K562 (cell line): Measurements from ENCODE around the gene FAM136A. TPM values are rescaled to one million over a fixed set of nuclear protein-coding genes. Genes with fewer than 3 reads are reported as not detected.

Source experiments
- AFF1 ChIP-seq, 2 experiments: fragments of 450-650 bp; IDR thresholded peaks; 2 replicates each; pipeline ENCODE4 v1.6.1; 2018; ENCODE audit warnings: mild to moderate bottlenecking in 2 of 2, low read depth in 1 of 2; ENCODE audit not compliant: partially characterized antibody in 2 of 2
- BCL6 ChIP-seq: fragments of 250-450 bp; sonication (Bioruptor Pico); IDR thresholded peaks from 2 replicates; pipeline ENCODE4 v1.4.0; 2020
- CCAR2 ChIP-seq: fragments of 200-400 bp; formaldehyde crosslinking; IDR thresholded peaks from 2 replicates; pipeline ENCODE4 v1.6.1; 2017; ENCODE audit warnings: mild to moderate bottlenecking, low read depth, low read length
- EP400 ChIP-seq: fragments of 450-650 bp; IDR thresholded peaks from 2 replicates; pipeline ENCODE4 v1.6.1; 2017; ENCODE audit warnings: antibody characterized with exemption, mild to moderate bottlenecking, moderate library complexity
- FOXA3 ChIP-seq, 2 experiments: fragments of 450-650 bp in 1 of 2; sonication (generic) in 1 of 2; formaldehyde crosslinking; IDR thresholded peaks in 1 of 2; conservative IDR thresholded peaks in 1 of 2; 2 replicates each; pipeline versions ENCODE4 v1.4.0 to v1.8.0; 2020 to 2022; ENCODE audit warnings: mild to moderate bottlenecking in 2 of 2, missing genetic modification reagents in 1 of 2
- FOXK1 ChIP-seq: sonication (generic); formaldehyde crosslinking; IDR thresholded peaks from 2 replicates; pipeline ENCODE4 v1.8.0; 2022; ENCODE audit warnings: missing genetic modification reagents, mild to moderate bottlenecking, borderline replicate concordance
- KDM4B ChIP-seq, 2 experiments: fragments of 450-650 bp in 1 of 2; sonication (generic) in 1 of 2; IDR thresholded peaks; 2 replicates each; pipeline ENCODE4 v1.6.1; 2016 to 2017; ENCODE audit warnings: borderline replicate concordance in 2 of 2, antibody characterized with exemption in 1 of 2, low read depth in 1 of 2, mild to moderate bottlenecking in 1 of 2
- KHSRP ChIP-seq: fragments of 450-650 bp; IDR thresholded peaks from 2 replicates; pipeline ENCODE4 v1.6.1; 2017
- MYNN ChIP-seq, 2 experiments: sonication (generic); formaldehyde crosslinking in 1 of 2; IDR thresholded peaks; 2 replicates each; pipeline versions ENCODE4 v1.5.0 to v1.6.1; 2016 to 2020; ENCODE audit warnings: antibody characterized with exemption in 1 of 2, missing genetic modification reagents in 1 of 2
- NBN ChIP-seq: fragments of 450-650 bp; IDR thresholded peaks from 2 replicates; pipeline ENCODE4 v1.6.1; 2016; ENCODE audit warnings: low read depth, mild to moderate bottlenecking
- NEUROD1 ChIP-seq: fragments of 150-350 bp; IDR thresholded peaks from 2 replicates; pipeline ENCODE4 v1.6.1; 2014; ENCODE audit warnings: borderline replicate concordance, low read length, low read depth; ENCODE audit not compliant: partially characterized antibody
- NFYB ChIP-seq: IDR thresholded peaks from 2 replicates; pipeline ENCODE4 v1.6.1; 2011; ENCODE audit warnings: mild to moderate bottlenecking, moderate library complexity; ENCODE audit not compliant: insufficient read length; ENCODE audit errors: extremely low read depth
- PHF21A ChIP-seq: fragments of 450-650 bp; IDR thresholded peaks from 2 replicates; pipeline ENCODE4 v1.6.1; 2017; ENCODE audit warnings: low read depth, borderline replicate concordance
- RB1 ChIP-seq: fragments of 450-650 bp; IDR thresholded peaks from 2 replicates; pipeline ENCODE4 v1.6.1; 2017; ENCODE audit warnings: low read depth, mild to moderate bottlenecking
- SMARCA5 ChIP-seq: fragments of 450-650 bp; IDR thresholded peaks from 2 replicates; pipeline ENCODE4 v1.6.1; 2016
- STAT5B ChIP-seq: fragments of 250-450 bp; sonication (Bioruptor Pico); IDR thresholded peaks from 2 replicates; pipeline ENCODE4 v1.8.0; 2021; ENCODE audit warnings: mild to moderate bottlenecking, inconsistent platforms
- TAF1 ChIP-seq: IDR thresholded peaks from 2 replicates; pipeline ENCODE4 v1.6.1; 2011; ENCODE audit warnings: mild to moderate bottlenecking, low read length, moderate library complexity; ENCODE audit not compliant: insufficient read depth, control insufficient read depth, severe bottlenecking; ENCODE audit errors: extremely low read depth
- USF1 ChIP-seq: sonication (generic); formaldehyde crosslinking; IDR thresholded peaks from 2 replicates; pipeline ENCODE4 v1.9.0; 2022; ENCODE audit warnings: mild to moderate bottlenecking, missing genetic modification reagents
- XRCC4 ChIP-seq: IDR thresholded peaks from one replicate; pipeline ENCODE4 v1.6.1; 2011; ENCODE audit not compliant: insufficient read depth, insufficient read length; ENCODE audit errors: extremely low read depth
- ZNF134 ChIP-seq: fragments of 250-450 bp; sonication (Bioruptor Pico); conservative IDR thresholded peaks from 2 replicates; pipeline ENCODE4 v1.4.0; 2020
- ZNF184 ChIP-seq: sonication (generic); formaldehyde crosslinking; IDR thresholded peaks from 2 replicates; pipeline ENCODE4 v1.5.0; 2020; ENCODE audit warnings: missing genetic modification reagents
- ZNF263 ChIP-seq: sonication (generic); formaldehyde crosslinking; IDR thresholded peaks from 2 replicates; pipeline ENCODE4 v1.8.0; 2022; ENCODE audit warnings: mild to moderate bottlenecking, missing genetic modification reagents, borderline replicate concordance
- ZNF311 ChIP-seq: fragments of 250-450 bp; sonication (Bioruptor Pico); IDR thresholded peaks from 2 replicates; pipeline ENCODE4 v1.4.0; 2020; ENCODE audit warnings: mild to moderate bottlenecking, moderate library complexity
- ZNF561 ChIP-seq: fragments of 450-650 bp; formaldehyde crosslinking; conservative IDR thresholded peaks from 2 replicates; pipeline ENCODE4 v1.4.0; 2020; ENCODE audit warnings: mild to moderate bottlenecking, moderate library complexity
- ZNF57 ChIP-seq: fragments of 450-650 bp; formaldehyde crosslinking; IDR thresholded peaks from 2 replicates; pipeline ENCODE4 v1.4.0; 2020; ENCODE audit warnings: mild to moderate bottlenecking, moderate library complexity
- ZNF766 ChIP-seq: fragments of 200-800 bp; sonication (Bioruptor generic); conservative IDR thresholded peaks from 2 replicates; pipeline ENCODE4 v1.6.1; 2016; ENCODE audit warnings: missing genetic modification characterization, missing compliant biosample characterization
- polyA plus RNA-seq, 8 experiments: library from polyadenylated mRNA; depleted of rRNA in 4 of 8; stranded (reverse) in 5 of 8; unstranded in 3 of 8; fragments of >200 nt; fragmentation: Nextera tagmentation in 2 of 8; fragmentation: Illumina TruSeq in 1 of 8; extraction: Ambion mirVana in 2 of 8; extraction: Trizol in 1 of 8; gene quantifications; 2 replicates each; pipeline versions ENCODE4 v1.2.1 to v1.2.3, GENCODE V29; 2011 to 2014; ENCODE audit warnings: inconsistent platforms in 1 of 8, missing spikeins in 1 of 8
- total RNA-seq, 7 experiments: library from RNA; depleted of rRNA in 6 of 7; stranded (reverse); fragments of >200 nt in 6 of 7; fragmentation: Illumina TruSeq in 2 of 7; extraction: Trizol in 2 of 7; gene quantifications; 2 replicates each; pipeline versions ENCODE4 v1.2.1 to v1.2.3, GENCODE V29; 2011 to 2021; ENCODE audit warnings: low replicate concordance in 1 of 7

The FAM136A gene
- total and polyA plus RNA-seq, 9 of the 15 experiments (the other 6 are each of a cell fraction or from before 2014, with no cell fraction given) = 89.0 to 151 (median 104) TPM

GRCh38 chr2:70248181-70248847 lies 53.6 kb downstream of the FAM136A start, which contains the start of gene TIA1 (continued):
- TF ChIP-seq NFYB (no peak), PHF21A (no peak), MYNN (IDR thresholded peaks at IDR 0.05) (no peak), MYNN (CRISPR knock-in tag; IDR thresholded peaks at IDR 0.05) (no peak), FOXK1 (CRISPR knock-in tag) (peak; percentile 15; the same call in 1 of the 2 replicates), FOXA3 (CRISPR knock-in tag; conservative IDR thresholded peaks at IDR 0.05 in 1 of 2, IDR thresholded peaks at IDR 0.05 in 1 of 2) (no peak), CCAR2 (no peak), ZNF561 (CRISPR knock-in tag) (no peak), AFF1 (IDR thresholded peaks at IDR 0.05; ENCODE audit: low read depth in 1 of 2, partially characterized antibody in 2 of 2) (no peak), SMARCA5 (no peak), KDM4B (IDR thresholded peaks at IDR 0.05; ENCODE audit: borderline replicate concordance in 2 of 2, low read depth in 1 of 2) (no peak), ZNF766 (CRISPR knock-in tag) (no peak), USF1 (CRISPR knock-in tag) (no peak), ZNF57 (CRISPR knock-in tag) (no peak), RB1 (0 out of 2 replicates have a peak, but pooled peaks have one; percentile 25), STAT5B (CRISPR knock-in tag) (no peak), EP400 (peak; percentile 84), ZNF311 (CRISPR knock-in tag) (no peak), TAF1 (peak; percentile 95), NBN (no peak), ZNF184 (CRISPR knock-in tag) (no peak), NEUROD1 (peak; percentile 21), KHSRP (no peak), ZNF134 (CRISPR knock-in tag) (no peak), ZNF263 (CRISPR knock-in tag) (0 out of 2 replicates have a peak, but pooled peaks have one; percentile 54), XRCC4 (no peak), BCL6 (CRISPR knock-in tag) (no peak)
